GM12878 (cell line): ENCODE data around the gene MTMR4.

Source experiments
- POLR2A ChIP-seq: IDR thresholded peaks from 2 replicates; pipeline ENCODE4 v1.6.1; 2011; ENCODE audit warnings: low read depth, mild to moderate bottlenecking, low read length
- TCF12 ChIP-seq: IDR thresholded peaks from 2 replicates; pipeline ENCODE4 v1.6.1; 2011; ENCODE audit warnings: low read depth, mild to moderate bottlenecking, low read length
- TF ChIP-seq, protein P1 (sequence below): IDR thresholded peaks from 2 replicates; pipeline ENCODE4 v1.6.1; 2012; ENCODE audit warnings: mild to moderate bottlenecking, low read depth, low read length

DNA sequence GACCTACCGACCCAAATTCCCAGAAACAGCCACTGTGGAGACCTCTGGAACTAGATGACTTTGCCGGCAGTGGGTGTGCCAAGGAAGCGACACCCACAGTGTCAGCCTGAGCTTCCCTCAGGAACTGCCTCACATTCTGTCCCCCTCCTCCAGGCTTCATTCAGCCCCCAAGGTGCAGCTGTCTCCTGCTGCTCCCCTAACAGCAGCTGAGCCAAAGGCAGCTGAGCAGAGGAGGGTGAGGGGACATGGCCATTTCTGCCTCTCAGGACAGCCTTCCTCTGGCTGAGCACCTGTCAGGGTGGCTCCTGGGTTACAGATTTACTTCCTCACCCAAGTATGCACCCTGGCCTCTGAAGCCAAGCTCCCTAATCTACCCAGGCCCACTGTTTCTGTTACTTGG lies 22.1 kb upstream of the MTMR4 start:
- no peak for TF ChIP-seq TCF12
- TF ChIP-seq POLR2A, result no peak
- TF ChIP-seq, protein P1, sequence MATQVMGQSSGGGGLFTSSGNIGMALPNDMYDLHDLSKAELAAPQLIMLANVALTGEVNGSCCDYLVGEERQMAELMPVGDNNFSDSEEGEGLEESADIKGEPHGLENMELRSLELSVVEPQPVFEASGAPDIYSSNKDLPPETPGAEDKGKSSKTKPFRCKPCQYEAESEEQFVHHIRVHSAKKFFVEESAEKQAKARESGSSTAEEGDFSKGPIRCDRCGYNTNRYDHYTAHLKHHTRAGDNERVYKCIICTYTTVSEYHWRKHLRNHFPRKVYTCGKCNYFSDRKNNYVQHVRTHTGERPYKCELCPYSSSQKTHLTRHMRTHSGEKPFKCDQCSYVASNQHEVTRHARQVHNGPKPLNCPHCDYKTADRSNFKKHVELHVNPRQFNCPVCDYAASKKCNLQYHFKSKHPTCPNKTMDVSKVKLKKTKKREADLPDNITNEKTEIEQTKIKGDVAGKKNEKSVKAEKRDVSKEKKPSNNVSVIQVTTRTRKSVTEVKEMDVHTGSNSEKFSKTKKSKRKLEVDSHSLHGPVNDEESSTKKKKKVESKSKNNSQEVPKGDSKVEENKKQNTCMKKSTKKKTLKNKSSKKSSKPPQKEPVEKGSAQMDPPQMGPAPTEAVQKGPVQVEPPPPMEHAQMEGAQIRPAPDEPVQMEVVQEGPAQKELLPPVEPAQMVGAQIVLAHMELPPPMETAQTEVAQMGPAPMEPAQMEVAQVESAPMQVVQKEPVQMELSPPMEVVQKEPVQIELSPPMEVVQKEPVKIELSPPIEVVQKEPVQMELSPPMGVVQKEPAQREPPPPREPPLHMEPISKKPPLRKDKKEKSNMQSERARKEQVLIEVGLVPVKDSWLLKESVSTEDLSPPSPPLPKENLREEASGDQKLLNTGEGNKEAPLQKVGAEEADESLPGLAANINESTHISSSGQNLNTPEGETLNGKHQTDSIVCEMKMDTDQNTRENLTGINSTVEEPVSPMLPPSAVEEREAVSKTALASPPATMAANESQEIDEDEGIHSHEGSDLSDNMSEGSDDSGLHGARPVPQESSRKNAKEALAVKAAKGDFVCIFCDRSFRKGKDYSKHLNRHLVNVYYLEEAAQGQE, result no peak
